Smooth muscle cell of trachea (primary cell): ENCODE data around the gene OR5B17. TPM values are rescaled to one million over a fixed set of nuclear protein-coding genes. Genes with fewer than 3 reads are reported as not detected.

Experiments used
- total RNA-seq: library from RNA; depleted of rRNA; stranded (reverse); fragments of >200 nt; gene quantifications from 2 replicates; pipeline ENCODE4 v1.2.1, GENCODE V29; 2014

OR5B17 gene
- total RNA-seq, result not detected in 2 replicates

DNA sequence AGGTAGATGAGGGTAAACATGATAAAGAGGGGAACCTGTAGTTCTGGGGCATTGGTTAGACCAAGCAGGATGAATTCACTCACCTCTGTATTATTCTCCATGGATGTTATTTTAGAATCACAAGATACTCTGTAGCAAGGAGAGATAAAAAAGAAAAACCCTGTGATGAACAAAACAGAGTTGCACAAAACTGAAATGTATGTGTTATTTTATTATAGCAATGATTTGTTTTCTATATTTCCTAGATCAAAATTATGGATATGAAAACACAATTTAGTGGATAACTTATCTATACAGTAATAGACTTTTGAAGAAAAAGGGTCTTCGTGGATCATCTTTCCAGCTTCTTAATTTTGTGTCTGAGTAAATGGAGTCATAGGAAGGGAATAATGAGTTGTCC, at the start of gene OR5B17:
OR5B17 (minus strand) TSS at position 101 of the 400 bp plus-strand sequence; CDS start at position 101, 0 bp downstream.

GRCh38 chr11:58406774-58407173, 47.9 kb upstream of the OR5B17 start, which contains the start of gene OR5B3:
Gene OR5B3, minus strand, starts transcription at chr11:58406874. Its CDS starts 3,465 bp downstream, at chr11:58403409.

Other genes with a start within 250 kb of the OR5B17 start
- gene OR9I1, start 233.5 kb downstream of the OR5B17 start, total RNA-seq, result not detected in 2 replicates
- gene OR9Q2, start 170.0 kb downstream of the OR5B17 start, total RNA-seq, result not detected in 2 replicates
- gene OR1S2, start 154.9 kb downstream of the OR5B17 start, total RNA-seq, result not detected in 2 replicates
- gene OR1S1, start 146.3 kb downstream of the OR5B17 start, total RNA-seq, result not detected in 2 replicates
- gene OR10Q1, start 130.2 kb downstream of the OR5B17 start, total RNA-seq, result not detected in 2 replicates
- not detected in 2 replicates for gene OR10W1, start 90.8 kb downstream of the OR5B17 start, total RNA-seq
- not detected in 2 replicates for gene OR5B3, start 47.8 kb upstream of the OR5B17 start, total RNA-seq
- gene OR5B2, start 69.1 kb upstream of the OR5B17 start, total RNA-seq, result not detected in 2 replicates
- gene OR5B12, start 83.2 kb upstream of the OR5B17 start, total RNA-seq, result not detected in 2 replicates
- not detected in 2 replicates for gene OR5B21, start 149.0 kb upstream of the OR5B17 start, total RNA-seq
- 7.9 and 12.7 TPM in 2 replicates for gene LPXN, start 216.8 kb upstream of the OR5B17 start, total RNA-seq
- gene ZFP91, start 220.0 kb upstream of the OR5B17 start, total RNA-seq, result 32.3 and 54.4 TPM in 2 replicates